ENCODE measurements around the gene SIAE. TPM values are rescaled to one million over a fixed set of nuclear protein-coding genes. Genes with fewer than 3 reads are reported as not detected.

Gene SIAE
- total RNA-seq, 1 experiment from 2014 or later: 5.6 TPM

DNA sequence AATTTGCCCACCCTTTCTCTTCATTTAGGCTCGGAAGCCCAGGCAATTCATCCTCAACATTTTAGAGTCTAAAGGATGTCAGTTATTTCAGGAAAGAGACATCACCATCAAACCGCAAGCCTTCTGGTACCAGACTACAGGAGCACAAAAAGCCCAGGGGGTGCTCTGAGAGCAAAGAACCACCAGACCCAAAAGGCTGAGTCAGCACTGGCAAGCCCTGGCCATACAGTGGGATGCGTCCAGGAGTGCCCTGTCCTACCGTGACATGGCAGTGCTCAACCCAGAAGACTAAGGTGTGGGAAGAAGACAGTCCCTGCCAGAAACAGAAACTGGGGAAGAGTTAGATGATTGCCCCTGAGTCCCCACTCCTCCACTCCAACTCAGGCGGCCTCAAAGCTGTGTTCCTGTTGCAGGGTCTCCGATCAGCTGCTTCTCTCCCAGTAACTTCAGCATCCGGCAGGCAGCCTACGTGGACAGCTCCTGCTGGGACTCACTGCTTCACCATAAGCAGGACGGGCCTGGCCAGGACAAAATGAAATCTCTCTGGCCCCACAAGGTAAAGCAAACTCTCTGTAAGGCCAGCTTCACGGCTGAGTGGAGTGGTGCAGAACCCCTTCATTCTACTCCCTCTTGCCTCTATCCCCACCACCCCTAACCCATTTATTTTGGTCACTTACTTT is 60.8 kb downstream of the SIAE start:
- H4K20me1 ChIP-seq (ENCODE audit: control insufficient read depth, insufficient read depth, insufficient read length): no peaks in the 10 kb centered on the region
- H3K56ac ChIP-seq (ENCODE audit: insufficient read length, low read depth, low read length): no peak overlapping the region
- no peak overlapping the region for H3K4me2 ChIP-seq (ENCODE audit: insufficient read depth, insufficient read length, low read length)
- no peak overlapping the region for H3K27ac ChIP-seq (ENCODE audit: insufficient read length, low read depth, low read length)
- H3K9me3 ChIP-seq (ENCODE audit: control insufficient read depth, low read depth, low read length): no peaks in the 10 kb centered on the region
- H2BK5ac ChIP-seq (ENCODE audit: insufficient read length, low read length): no peak overlapping the region
- H3T11ph ChIP-seq (ENCODE audit: low read length): no peak overlapping the region
- H3K4ac ChIP-seq (ENCODE audit: low read depth, low read length): no peak overlapping the region
- no peak overlapping the region for H2BK12ac ChIP-seq (ENCODE audit: insufficient read length, low read depth, low read length)
- TF ChIP-seq CTCF (conservative IDR thresholded peaks at IDR 0.05): no peak
- no peak overlapping the region for H2BK120ac ChIP-seq (ENCODE audit: low read depth, low read length, poor library complexity, severe bottlenecking)
- H4K5ac ChIP-seq (ENCODE audit: insufficient read length, low read depth, low read length): no peak overlapping the region
- H4K8ac ChIP-seq (replicated peaks; ENCODE audit: insufficient read length, low read depth, low read length): no peak overlapping the region
- peak; percentile 46 for DNase-seq
- no peaks in the 10 kb centered on the region for H3K4me1 ChIP-seq (ENCODE audit: insufficient read depth, low read length)
- no peaks in the 10 kb centered on the region for H3K23me2 ChIP-seq (ENCODE audit: insufficient read length, low read depth, low read length, poor library complexity, severe bottlenecking)
- no peaks in the 10 kb centered on the region for H3K36me3 Mint-ChIP-seq (ENCODE audit: insufficient read depth in 1 of 3, low read depth in 3 of 3)
- H3K14ac ChIP-seq (ENCODE audit: insufficient read depth, low read length): no peak overlapping the region
- no peaks in the 10 kb centered on the region for H3K4me1 Mint-ChIP-seq
- no peak overlapping the region for H3K23ac ChIP-seq (ENCODE audit: insufficient read length, low read depth, low read length)
- H3K9me3 Mint-ChIP-seq: no peaks in the 10 kb centered on the region
- H3K4me3 Mint-ChIP-seq: no peak overlapping the region
- WGBS (ENCODE audit: extremely low coverage, insufficient read length, low lambda C conversion rate): no CpG with 5 or more reads among the region's 10 CpGs
- H3K79me1 ChIP-seq (ENCODE audit: insufficient read depth, low read depth, low read length, poor library complexity, severe bottlenecking): no peaks in the 10 kb centered on the region
- H3K27me3 ChIP-seq (ENCODE audit: insufficient read depth, low read length): no peaks in the 10 kb centered on the region
- no peak overlapping the region for H3K9ac ChIP-seq (ENCODE audit: extremely low read depth, insufficient read length, low read length)
- no peaks in the 10 kb centered on the region for H3K79me2 ChIP-seq (ENCODE audit: insufficient read depth, low read length)
- no peak overlapping the region for H2BK20ac ChIP-seq (ENCODE audit: low read depth, low read length, poor library complexity, severe bottlenecking)
- no peak overlapping the region for H2BK15ac ChIP-seq (ENCODE audit: low read depth, low read length)
- H4K91ac ChIP-seq (ENCODE audit: insufficient read length, low read depth, low read length): no peak overlapping the region
- no peak overlapping the region for H3K18ac ChIP-seq (ENCODE audit: insufficient read length, low read depth, low read length)
- H2AFZ ChIP-seq (ENCODE audit: low read length): no peak overlapping the region
- no peaks in the 10 kb centered on the region; the same call in 1 of the 2 replicates for H3K27me3 Mint-ChIP-seq (ENCODE audit: low read depth)
- H3K27ac Mint-ChIP-seq: peak overlapping the region in 1 of 3 experiments; percentile 44; a peak in 1 of 7 replicates
- no peak overlapping the region for H2AK5ac ChIP-seq (ENCODE audit: insufficient read length, low read length)
